Stimulated activated CD4-positive, alpha-beta T cell treated with anti-CD3 and anti-CD28 coated beads, Interleukin-4, amount 100 ng/mL, for 24 hours (primary cell): ENCODE results near the gene FTO.

Source experiments
- DNase-seq: peaks from one replicate; pipeline ENCODE4 v3.0.0-alpha.2; 2020

Gene FTO

GRCh38 chr16:54102888-54103866 is 399.2 kb downstream of the FTO start:
- no peak for DNase-seq

- DNase-seq: no peak
Measured at GRCh38 chr16:54106057-54106456, 402.1 kb downstream of the FTO start.

- no peak for DNase-seq
Measured at GRCh38 chr16:54107583-54108202, 403.7 kb downstream of the FTO start.

GRCh38 chr16:54110016-54110981 is 406.3 kb downstream of the FTO start:
- no peak for DNase-seq

GRCh38 chr16:54112451-54113206 is 408.7 kb downstream of the FTO start:
- DNase-seq: no peak

GRCh38 chr16:54115558-54115957 is 411.6 kb downstream of the FTO start:
- DNase-seq: no peak

GRCh38 chr16:54116124-54116655 is 412.2 kb downstream of the FTO start:
- DNase-seq: no peak

- no peak for DNase-seq
Measured at GRCh38 chr16:54118846-54119245, 414.9 kb downstream of the FTO start.

GRCh38 chr16:54120846-54121480 is 417.0 kb downstream of the FTO start:
- DNase-seq: no peak

GRCh38 chr16:54121539-54122295 is 417.8 kb downstream of the FTO start:
- DNase-seq: no peak

- no peak for DNase-seq
Measured at GRCh38 chr16:54123766-54124165, 419.8 kb downstream of the FTO start.

GRCh38 chr16:54125751-54126655 is 422.0 kb downstream of the FTO start:
- DNase-seq: no peak

GRCh38 chr16:54126907-54127306 is 423.0 kb downstream of the FTO start:
- DNase-seq: no peak

- no peak for DNase-seq
Measured at GRCh38 chr16:54128629-54129234, 424.8 kb downstream of the FTO start.

GRCh38 chr16:54129810-54130209 is 425.9 kb downstream of the FTO start:
- no peak for DNase-seq

GRCh38 chr16:54135361-54136275 is 431.7 kb downstream of the FTO start:
- no peak for DNase-seq

GRCh38 chr16:54136276-54136625 is 432.3 kb downstream of the FTO start:
- DNase-seq: no peak
